Stomach (tissue), 9 donors: ENCODE data around the gene ARG2. TPM values are rescaled to one million over a fixed set of nuclear protein-coding genes. Genes with fewer than 3 reads are reported as not detected.

ENCODE experiments used
- DNase-seq, 2 donors: peaks; one replicate each; pipeline versions ENCODE4 v3.0.0 to v3.0.0-alpha.2; 2013 to 2019
- H3K27ac ChIP-seq, 5 donors: fragments of 200-600 bp in 4 of 5; sonication (generic) in 4 of 5; one replicate each; pipeline ENCODE4 v1.5.1; 2013 to 2019; ENCODE audit warnings: mild to moderate bottlenecking in 1 of 5, moderate library complexity in 1 of 5
- H3K27me3 ChIP-seq, 3 donors: fragments of 200-600 bp; sonication (generic); one replicate each; pipeline ENCODE4 v1.5.1; 2017 to 2019; ENCODE audit warnings: mixed run types in 1 of 3
- H3K36me3 ChIP-seq, 4 donors: fragments of 200-600 bp; sonication (generic); 1 replicate in 3 of 4; 2 replicates in 1 of 4; pipeline ENCODE4 v1.5.1; 2016 to 2019
- H3K4me1 ChIP-seq, 4 donors: fragments of 200-600 bp; sonication (generic); one replicate each; pipeline ENCODE4 v1.5.1; 2016 to 2019
- H3K4me3 ChIP-seq, 4 donors: fragments of 200-600 bp; sonication (generic) in 3 of 4; one replicate each; pipeline ENCODE4 v1.5.1; 2016 to 2019; ENCODE audit warnings: mild to moderate bottlenecking in 1 of 4
- H3K9me3 ChIP-seq, 4 donors: fragments of 200-600 bp; sonication (generic); one replicate each; pipeline ENCODE4 v1.5.1; 2016 to 2019
- CTCF ChIP-seq, 7 experiments: fragments of 450-650 bp in 4 of 7; fragments of 200-600 bp in 3 of 7; sonication (generic) in 3 of 7; IDR thresholded peaks; one replicate each; pipeline ENCODE4 v1.5.1; 2016 to 2019; ENCODE audit warnings: antibody characterized with exemption in 7 of 7, control low read depth in 2 of 7, mild to moderate bottlenecking in 1 of 7
- EP300 ChIP-seq: sonication (generic); formaldehyde crosslinking; IDR thresholded peaks from one replicate; pipeline ENCODE4 v1.6.1; 2017; ENCODE audit warnings: antibody characterized with exemption
- POLR2A ChIP-seq, 4 donors: fragments of 450-650 bp; IDR thresholded peaks; one replicate each; pipeline ENCODE4 v1.6.1; 2016; ENCODE audit warnings: antibody characterized with exemption in 4 of 4, control low read depth in 2 of 4, mild to moderate bottlenecking in 1 of 4, moderate library complexity in 1 of 4
- POLR2AphosphoS5 ChIP-seq, 3 donors: sonication (generic); formaldehyde crosslinking; IDR thresholded peaks; one replicate each; pipeline ENCODE4 v1.6.1; 2016; ENCODE audit warnings: antibody characterized with exemption in 3 of 3
- WGBS, 5 donors: extraction: QIAGEN DNeasy Blood & Tissue Kit in 3 of 5; methylation state at CpG; one replicate each; pipeline versions ENCODE4 v1.1.5 to v1.1.7; 2013 to 2018; 5-methylcytosine and 5-hydroxymethylcytosine counted together
- intact Hi-C: fragments of 100-400 bp; cut with DNase I; formaldehyde crosslinking; loops from one replicate; pipeline ENCODE4 v1.15.1; 2023; ENCODE audit warnings: low total_unique reads
- polyA plus RNA-seq, 3 donors: library from polyadenylated mRNA; stranded (reverse); fragments of 200-250 nt; gene quantifications; one replicate each; pipeline ENCODE4 v1.2.3, GENCODE V29; 2013
- total RNA-seq, 5 donors: library from RNA; depleted of rRNA; stranded (reverse); fragments of >200 nt; gene quantifications; one replicate each; pipeline versions ENCODE4 v1.1.0 to v1.2.3, GENCODE V29; 2014 to 2016
- donor health status: healthy with polysubstance abuse.
- donor health status: Bipolar disorder and iron deficiency.
- donor health status: healthy.

ARG2 gene
- total and polyA plus RNA-seq, 8 donors, result 1.2 to 9.4 (median 4.0) TPM; not detected in 1

GRCh38 chr14:67652189-67652588 is 32.5 kb downstream of the ARG2 start:
- Histone ChIP-seq H3K4me3 (no peak overlapping the region), H3K27me3 (no peaks in the 10 kb centered on the region), H3K9me3 (no peaks in the 10 kb centered on the region), H3K36me3 (peaks cover 77 to 100% (median 100%) of the 10 kb centered on the region in 4 donors), H3K4me1 (no peaks in the 10 kb centered on the region), H3K27ac (no peak overlapping the region)
- no peak for DNase-seq
- TF ChIP-seq POLR2A (IDR thresholded peaks at IDR 0.05) (no peak), POLR2AphosphoS5 (IDR thresholded peaks at IDR 0.05) (no peak), EP300 (no peak), CTCF (IDR thresholded peaks at IDR 0.05) (no peak)
- intact Hi-C loops, result no loop called here
- 86 to 92% (median 88%) methylated on average over 1 of the region's 1 CpG for WGBS, 5 donors

DNA sequence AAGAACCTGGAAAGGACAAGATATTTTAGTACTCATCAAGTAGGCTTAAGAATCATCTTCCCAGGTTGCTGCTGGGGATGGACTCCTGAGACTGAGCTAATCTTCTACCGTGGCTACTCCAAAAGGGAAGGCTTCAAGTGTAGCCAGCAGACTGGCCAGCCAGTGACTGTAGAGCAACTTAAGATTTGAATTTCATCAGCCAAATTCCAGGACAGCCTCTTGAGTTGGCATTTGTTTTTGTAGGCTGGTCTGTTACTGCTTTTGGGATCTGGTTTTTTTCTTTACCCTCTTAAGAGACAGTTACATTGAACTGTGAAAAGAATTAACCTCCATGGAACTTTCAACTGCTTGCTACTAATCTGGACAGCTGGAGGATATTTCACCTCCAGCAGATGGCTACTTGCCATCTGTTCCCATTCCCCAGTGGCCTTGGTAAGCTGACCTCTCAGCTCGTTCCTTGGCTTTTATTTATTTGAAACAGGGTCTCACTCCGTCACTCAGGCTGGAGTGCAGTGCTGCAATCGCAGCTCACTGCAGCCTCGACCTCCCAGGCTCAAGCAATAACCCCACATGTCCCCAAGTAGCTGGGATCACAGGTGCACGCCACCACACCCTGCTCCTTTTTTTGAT is 34.0 kb downstream of the ARG2 start:
- Histone ChIP-seq H3K4me3 (no peak overlapping the region), H3K36me3 (peaks cover 82 to 100% (median 100%) of the 10 kb centered on the region in 4 donors), H3K4me1 (no peaks in the 10 kb centered on the region), H3K9me3 (no peaks in the 10 kb centered on the region), H3K27ac (no peak overlapping the region), H3K27me3 (no peaks in the 10 kb centered on the region)
- intact Hi-C loops, result no loop called here
- no peak for DNase-seq
- TF ChIP-seq EP300 (no peak), CTCF (IDR thresholded peaks at IDR 0.05) (no peak), POLR2AphosphoS5 (IDR thresholded peaks at IDR 0.05) (no peak), POLR2A (IDR thresholded peaks at IDR 0.05) (no peak)
- 81 to 91% (median 90%) methylated on average over 6 of the region's 6 CpGs for WGBS, 5 donors

DNA sequence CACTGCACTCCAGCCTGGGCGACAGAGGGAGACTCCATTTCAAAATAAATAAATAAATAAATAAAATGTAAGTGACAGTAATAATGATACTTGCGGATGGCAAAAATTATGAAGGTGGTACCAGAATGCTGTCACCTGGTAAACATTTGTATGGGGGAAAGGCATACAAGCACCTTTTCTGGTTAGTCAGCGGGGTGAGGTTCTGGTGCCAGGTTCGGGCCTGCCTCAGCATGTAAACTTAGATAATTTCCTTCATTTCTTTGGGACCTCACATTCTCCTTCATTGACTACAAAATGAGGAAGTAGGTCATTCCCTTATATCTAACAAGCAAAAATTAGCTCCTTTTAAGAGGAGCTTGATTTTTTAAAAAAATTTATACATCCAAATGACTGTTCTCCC is 43.9 kb downstream of the ARG2 start:
- Histone ChIP-seq H3K27ac (no peak overlapping the region), H3K4me3 (no peak overlapping the region), H3K9me3 (no peaks in the 10 kb centered on the region), H3K27me3 (no peaks in the 10 kb centered on the region), H3K4me1 (peaks cover 0 to 37% (median 17%) of the 10 kb centered on the region in 4 donors), H3K36me3 (peaks cover 8 to 35% (median 25%) of the 10 kb centered on the region in 4 donors)
- no peak for TF ChIP-seq POLR2AphosphoS5 (IDR thresholded peaks at IDR 0.05)
- intact Hi-C loops, result loop anchor here (10.0 kb wide), 1 partner anchor 49 kb away; the partner anchor contains the start of gene ARG2
- DNase-seq, result no peak
- 77 to 90% (median 87%) methylated on average over 4 of the region's 4 CpGs for WGBS, 5 donors

GRCh38 chr14:67665868-67666267 is 46.1 kb downstream of the ARG2 start:
- 78 to 94% (median 87%) methylated on average over 2 of the region's 2 CpGs for WGBS, 5 donors
- TF ChIP-seq CTCF (IDR thresholded peaks at IDR 0.05) (no peak), POLR2AphosphoS5 (IDR thresholded peaks at IDR 0.05) (no peak), POLR2A (IDR thresholded peaks at IDR 0.05) (no peak), EP300 (no peak)
- Histone ChIP-seq H3K4me1 (peaks cover 0 to 51% (median 25%) of the 10 kb centered on the region in 4 donors), H3K27me3 (no peaks in the 10 kb centered on the region), H3K36me3 (peaks cover 1 to 15% (median 5%) of the 10 kb centered on the region in 4 donors), H3K4me3 (no peak overlapping the region), H3K9me3 (no peaks in the 10 kb centered on the region), H3K27ac (no peak overlapping the region)
- intact Hi-C loops, result loop anchor here (10.0 kb wide), 1 partner anchor 51 kb away; the partner anchor contains the start of gene ARG2
- no peak for DNase-seq
